HL-60 (cell line): Measurements from ENCODE around the gene PTGES3.
A peak's percentile ranks its signal among the peaks of the same experiment; 100 is the strongest.
"Not testable (repeated sequence)": the region's sequence is repeated elsewhere in the genome, so short reads cannot be mapped to it uniquely, and the experiment has no call there.

Experiments used
- DNase-seq, 2 experiments: peaks; one replicate each; pipeline ENCODE4 v3.0.0-alpha.2; 2010 to 2020; ENCODE audit warnings: low read depth in 1 of 2, low spot score in 1 of 2
- H3K27ac ChIP-seq: fragments of 250-450 bp; sonication (Bioruptor Pico); replicated peaks from 2 replicates; pipeline ENCODE4 v1.5.1; 2020; ENCODE audit warnings: mild to moderate bottlenecking, moderate library complexity
- H3K27me3 ChIP-seq: fragments of 250-450 bp; sonication (Bioruptor Pico); 2 replicates; pipeline ENCODE4 v1.5.1; 2021; ENCODE audit warnings: mild to moderate bottlenecking, moderate library complexity; ENCODE audit not compliant: insufficient read depth, poor library complexity, severe bottlenecking
- H3K4me3 ChIP-seq: replicated peaks from 2 replicates; pipeline ENCODE4 v1.5.1; 2011; ENCODE audit warnings: mild to moderate bottlenecking, control low read depth, low read length; ENCODE audit not compliant: insufficient read depth
- CTCF ChIP-seq: IDR thresholded peaks from one replicate; pipeline ENCODE4 v1.5.1; 2011; ENCODE audit warnings: low read length, control low read depth, inconsistent platforms; ENCODE audit not compliant: insufficient read depth
- GABPA ChIP-seq: IDR thresholded peaks from 2 replicates; pipeline ENCODE4 v1.6.1; 2012; ENCODE audit warnings: low read depth
- POLR2AphosphoS5 ChIP-seq: IDR thresholded peaks from 2 replicates; pipeline ENCODE4 v1.6.1; 2012; ENCODE audit warnings: low read depth
- REST ChIP-seq: IDR thresholded peaks from 2 replicates; pipeline ENCODE4 v1.6.1; 2012; ENCODE audit warnings: low read depth; ENCODE audit not compliant: insufficient replicate concordance
- SPI1 ChIP-seq: IDR thresholded peaks from 2 replicates; pipeline ENCODE4 v1.6.1; 2012; ENCODE audit warnings: low read depth, mild to moderate bottlenecking, borderline replicate concordance

PTGES3 gene

GRCh38 chr12:56657416-56658379, 30.4 kb downstream of the PTGES3 start:
- DNase-seq, result no peak
- no peak overlapping the region for H3K27ac ChIP-seq
- no peaks in the 10 kb centered on the region for H3K27me3 ChIP-seq
- no peak for TF ChIP-seq REST
- TF ChIP-seq CTCF, result no peak
- no peak for TF ChIP-seq GABPA
- no peak for TF ChIP-seq POLR2AphosphoS5
- TF ChIP-seq SPI1, result no peak
- H3K4me3 ChIP-seq, result no peak overlapping the region

- not testable (repeated sequence) for H3K4me3 ChIP-seq, DNase-seq, H3K27me3 ChIP-seq, H3K27ac ChIP-seq
Observed at GRCh38 chr12:56653781-56654180, 34.3 kb downstream of the PTGES3 start.

GRCh38 chr12:56648023-56648422, 40.1 kb downstream of the PTGES3 start:
- H3K27me3 ChIP-seq, H3K4me3 ChIP-seq, H3K27ac ChIP-seq, DNase-seq: not testable (repeated sequence)

- peak within 1 kb of the TSS; percentile 67 for H3K4me3 ChIP-seq
- peak within 1 kb of the TSS; percentile 96 for H3K27ac ChIP-seq
- peak; percentile 50 for TF ChIP-seq REST
- TF ChIP-seq CTCF, result no peak
- peak; percentile 98 for TF ChIP-seq POLR2AphosphoS5
- TF ChIP-seq GABPA, result peak; percentile 84
- TF ChIP-seq SPI1, result peak; percentile 73; the same call in 1 of the 2 replicates
- no peaks in the 10 kb centered on the region for H3K27me3 ChIP-seq
- DNase-seq, result peak; percentile 99
Observed at GRCh38 chr12:56645717-56646446, 42.2 kb downstream of the PTGES3 start, which contains the start of gene ATP5F1B. Gene ATP5F1B, minus strand, starts transcription at chr12:56645984. Its CDS starts 21 bp downstream, at chr12:56645963.
